SK-N-SH treated with all-trans-retinoic acid at 6 μM for 48 hours (cell line): ENCODE measurements around the gene ARPIN.
A peak's percentile ranks its signal among the peaks of the same experiment; 100 is the strongest.

Experiments used
- ATAC-seq: fragments of 200-7000 bp; cut with Tn5 transposase; 3 replicates; pipeline ENCODE4 v1.9.1; 2020; ENCODE audit warnings: mild to moderate bottlenecking, moderate library complexity
- ARNTL ChIP-seq: fragments of 450-650 bp; formaldehyde crosslinking; IDR thresholded peaks from 2 replicates; pipeline ENCODE4 v1.5.0; 2020; ENCODE audit warnings: low read depth, mild to moderate bottlenecking, moderate library complexity, borderline replicate concordance
- BACH2 ChIP-seq: fragments of 250-450 bp; sonication (Bioruptor Pico); IDR thresholded peaks from 2 replicates; pipeline ENCODE4 v1.9.0; 2021; ENCODE audit warnings: mild to moderate bottlenecking, borderline replicate concordance
- CREB5 ChIP-seq: fragments of 250-450 bp; sonication (Bioruptor Pico); IDR thresholded peaks from 2 replicates; pipeline ENCODE4 v1.5.1; 2020; ENCODE audit warnings: low read depth, mild to moderate bottlenecking, moderate library complexity
- CSDC2 ChIP-seq: fragments of 250-450 bp; sonication (Bioruptor Pico); IDR thresholded peaks from 2 replicates; pipeline ENCODE4 v1.5.0; 2020; ENCODE audit warnings: mild to moderate bottlenecking, moderate library complexity
- CSRNP3 ChIP-seq: fragments of 250-450 bp; sonication (Bioruptor Pico); IDR thresholded peaks from 2 replicates; pipeline ENCODE4 v1.5.1; 2021; ENCODE audit warnings: mild to moderate bottlenecking, moderate library complexity
- ESRRG ChIP-seq: fragments of 250-450 bp; sonication (Bioruptor Pico); IDR thresholded peaks from 2 replicates; pipeline ENCODE4 v1.6.1; 2021; ENCODE audit warnings: mild to moderate bottlenecking
- ISL1 ChIP-seq: fragments of 250-450 bp; sonication (Bioruptor Pico); IDR thresholded peaks from 2 replicates; pipeline ENCODE4 v2.1.2; 2022; ENCODE audit warnings: mild to moderate bottlenecking, moderate library complexity
- OSR1 ChIP-seq: fragments of 250-450 bp; sonication (Bioruptor Pico); IDR thresholded peaks from 2 replicates; pipeline ENCODE4 v1.8.0; 2022; ENCODE audit warnings: moderate library complexity, mild to moderate bottlenecking, inconsistent platforms
- POU6F1 ChIP-seq: fragments of 250-450 bp; sonication (Bioruptor Pico); IDR thresholded peaks from 2 replicates; pipeline ENCODE4 v1.8.0; 2021; ENCODE audit warnings: low read depth, mild to moderate bottlenecking, moderate library complexity, borderline replicate concordance
- PPARA ChIP-seq: fragments of 250-450 bp; sonication (Bioruptor Pico); IDR thresholded peaks from 2 replicates; pipeline ENCODE4 v1.5.0; 2020; ENCODE audit warnings: mild to moderate bottlenecking, borderline replicate concordance
- RARB ChIP-seq: fragments of 250-450 bp; sonication (Bioruptor Pico); IDR thresholded peaks from 2 replicates; pipeline ENCODE4 v1.8.0; 2021; ENCODE audit warnings: mild to moderate bottlenecking, moderate library complexity
- SNAI2 ChIP-seq: fragments of 250-450 bp; sonication (Bioruptor Pico); IDR thresholded peaks from 2 replicates; pipeline ENCODE4 v1.5.0; 2020; ENCODE audit warnings: mild to moderate bottlenecking, moderate library complexity
- TCF4 ChIP-seq: fragments of 250-450 bp; sonication (Bioruptor Pico); IDR thresholded peaks from 2 replicates; pipeline ENCODE4 v1.8.0; 2021; ENCODE audit warnings: mild to moderate bottlenecking, moderate library complexity, borderline replicate concordance
- TOX ChIP-seq: fragments of 250-450 bp; sonication (Bioruptor Pico); IDR thresholded peaks from 2 replicates; pipeline ENCODE4 v1.8.0; 2021; ENCODE audit warnings: mild to moderate bottlenecking, moderate library complexity, borderline replicate concordance
- TSHZ2 ChIP-seq: fragments of 250-450 bp; sonication (Bioruptor Pico); IDR thresholded peaks from 2 replicates; pipeline ENCODE4 v1.5.0; 2020; ENCODE audit warnings: mild to moderate bottlenecking, moderate library complexity
- ZC3H10 ChIP-seq: fragments of 250-450 bp; sonication (Bioruptor Pico); IDR thresholded peaks from 2 replicates; pipeline ENCODE4 v1.5.1; 2021; ENCODE audit warnings: mild to moderate bottlenecking, moderate library complexity
- ZFP3 ChIP-seq: fragments of 250-450 bp; sonication (Bioruptor Pico); IDR thresholded peaks from 2 replicates; pipeline ENCODE4 v1.5.0; 2020; ENCODE audit warnings: mild to moderate bottlenecking, moderate library complexity
- ZFP30 ChIP-seq: fragments of 450-650 bp; formaldehyde crosslinking; IDR thresholded peaks from 2 replicates; pipeline ENCODE4 v1.5.0; 2022; ENCODE audit warnings: mild to moderate bottlenecking, moderate library complexity
- ZNF565 ChIP-seq: fragments of 450-650 bp; formaldehyde crosslinking; conservative IDR thresholded peaks from 2 replicates; pipeline ENCODE4 v1.5.0; 2020; ENCODE audit warnings: low read depth, mild to moderate bottlenecking, moderate library complexity
- ZNF70 ChIP-seq: fragments of 450-650 bp; formaldehyde crosslinking; IDR thresholded peaks from 2 replicates; pipeline ENCODE4 v1.5.0; 2020; ENCODE audit warnings: mild to moderate bottlenecking, moderate library complexity
- ZNF8 ChIP-seq: fragments of 450-650 bp; formaldehyde crosslinking; IDR thresholded peaks from 2 replicates; pipeline ENCODE4 v1.5.0; 2020; ENCODE audit warnings: mild to moderate bottlenecking, moderate library complexity
- TF ChIP-seq, protein P1 (sequence below): fragments of 250-450 bp; sonication (Bioruptor Pico); IDR thresholded peaks from 2 replicates; pipeline ENCODE4 v1.8.0; 2020; ENCODE audit warnings: mild to moderate bottlenecking, moderate library complexity, borderline replicate concordance

Gene ARPIN

GRCh38 chr15:89936051-89936785, 23.5 kb upstream of the ARPIN start:
- no peak for TF ChIP-seq CREB5 (CRISPR knock-in tag)
- TF ChIP-seq CSDC2 = no peak
- TF ChIP-seq CSRNP3 (CRISPR knock-in tag) = no peak
- TF ChIP-seq, all 23 proteins: peak for 0
- ATAC-seq = no peak

- ATAC-seq = no peak
- TF ChIP-seq, protein P1, sequence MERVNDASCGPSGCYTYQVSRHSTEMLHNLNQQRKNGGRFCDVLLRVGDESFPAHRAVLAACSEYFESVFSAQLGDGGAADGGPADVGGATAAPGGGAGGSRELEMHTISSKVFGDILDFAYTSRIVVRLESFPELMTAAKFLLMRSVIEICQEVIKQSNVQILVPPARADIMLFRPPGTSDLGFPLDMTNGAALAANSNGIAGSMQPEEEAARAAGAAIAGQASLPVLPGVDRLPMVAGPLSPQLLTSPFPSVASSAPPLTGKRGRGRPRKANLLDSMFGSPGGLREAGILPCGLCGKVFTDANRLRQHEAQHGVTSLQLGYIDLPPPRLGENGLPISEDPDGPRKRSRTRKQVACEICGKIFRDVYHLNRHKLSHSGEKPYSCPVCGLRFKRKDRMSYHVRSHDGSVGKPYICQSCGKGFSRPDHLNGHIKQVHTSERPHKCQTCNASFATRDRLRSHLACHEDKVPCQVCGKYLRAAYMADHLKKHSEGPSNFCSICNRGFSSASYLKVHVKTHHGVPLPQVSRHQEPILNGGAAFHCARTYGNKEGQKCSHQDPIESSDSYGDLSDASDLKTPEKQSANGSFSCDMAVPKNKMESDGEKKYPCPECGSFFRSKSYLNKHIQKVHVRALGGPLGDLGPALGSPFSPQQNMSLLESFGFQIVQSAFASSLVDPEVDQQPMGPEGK (CRISPR knock-in tag) = no peak
- no peak for TF ChIP-seq ZC3H10 (CRISPR knock-in tag)
- TF ChIP-seq PPARA = no peak
- no peak for TF ChIP-seq ZFP30
- no peak for TF ChIP-seq RARB (CRISPR knock-in tag)
- no peak for TF ChIP-seq OSR1 (CRISPR knock-in tag)
- TF ChIP-seq ZNF70 = no peak
- TF ChIP-seq POU6F1 (CRISPR knock-in tag) = no peak
- TF ChIP-seq CSDC2 = no peak
- TF ChIP-seq TSHZ2 (CRISPR knock-in tag) = no peak
- no peak for TF ChIP-seq TCF4
- TF ChIP-seq ZFP3 (CRISPR knock-in tag) = no peak
- no peak for TF ChIP-seq ZNF8 (CRISPR knock-in tag)
- no peak for TF ChIP-seq BACH2 (CRISPR knock-in tag)
- TF ChIP-seq ZNF565 (CRISPR knock-in tag) = no peak
- no peak for TF ChIP-seq TOX (CRISPR knock-in tag)
- TF ChIP-seq SNAI2 (CRISPR knock-in tag) = no peak
- TF ChIP-seq ISL1 (CRISPR knock-in tag) = no peak
- TF ChIP-seq ARNTL = no peak
- no peak for TF ChIP-seq ESRRG (CRISPR knock-in tag)
- TF ChIP-seq, all 23 proteins: peak for 0
These were observed 20.1 kb upstream of the ARPIN start for GRCh38 chr15:89932880-89933279.

DNA sequence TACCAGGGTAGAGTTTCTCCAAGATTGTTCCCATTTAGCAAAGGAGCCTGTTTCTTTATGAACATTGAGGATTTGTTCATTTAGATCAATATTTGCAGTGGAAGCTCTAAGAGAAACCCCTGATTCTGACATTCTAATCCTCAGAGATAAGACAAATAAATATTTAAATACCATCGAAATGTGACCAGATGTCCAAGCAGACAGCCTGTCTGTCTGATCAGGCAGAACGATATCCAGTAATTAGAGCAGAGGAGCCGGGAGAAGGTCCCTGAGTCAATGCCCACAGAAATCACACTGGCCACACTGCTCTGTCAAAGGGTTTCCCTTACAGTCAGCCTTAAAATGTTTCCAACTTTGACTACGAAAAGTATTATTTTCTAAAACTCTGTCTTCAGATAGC, 15.7 kb upstream of the ARPIN start:
- TF ChIP-seq CSDC2 = no peak
- no peak for TF ChIP-seq TOX (CRISPR knock-in tag)
- TF ChIP-seq TCF4 = peak; percentile 51; the same call in 1 of the 2 replicates
- no peak for ATAC-seq
